ENCODE measurements around the gene CD44.

Gene CD44

DNA sequence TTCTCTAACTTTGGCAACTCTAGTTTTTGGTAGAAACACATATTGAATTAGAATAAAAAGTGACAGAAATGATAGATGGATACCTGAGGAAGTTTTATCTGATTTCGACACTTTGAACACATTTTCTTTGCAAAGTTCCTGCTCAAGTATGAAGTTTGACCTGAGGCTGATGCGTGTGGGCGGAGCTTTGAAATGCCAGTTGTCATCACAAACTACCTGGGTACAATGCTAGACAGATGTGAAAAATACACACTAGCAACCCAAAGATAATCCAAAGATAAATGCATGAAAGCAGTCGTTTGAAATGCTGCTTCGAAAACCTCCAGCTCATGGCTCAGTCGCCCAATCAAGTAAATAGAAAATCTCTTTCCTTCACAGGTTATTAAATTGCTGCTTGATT is 54.8 kb downstream of the CD44 start:
- no peak for DNase-seq (ENCODE audit: low read depth)
- TF ChIP-seq, protein P1, sequence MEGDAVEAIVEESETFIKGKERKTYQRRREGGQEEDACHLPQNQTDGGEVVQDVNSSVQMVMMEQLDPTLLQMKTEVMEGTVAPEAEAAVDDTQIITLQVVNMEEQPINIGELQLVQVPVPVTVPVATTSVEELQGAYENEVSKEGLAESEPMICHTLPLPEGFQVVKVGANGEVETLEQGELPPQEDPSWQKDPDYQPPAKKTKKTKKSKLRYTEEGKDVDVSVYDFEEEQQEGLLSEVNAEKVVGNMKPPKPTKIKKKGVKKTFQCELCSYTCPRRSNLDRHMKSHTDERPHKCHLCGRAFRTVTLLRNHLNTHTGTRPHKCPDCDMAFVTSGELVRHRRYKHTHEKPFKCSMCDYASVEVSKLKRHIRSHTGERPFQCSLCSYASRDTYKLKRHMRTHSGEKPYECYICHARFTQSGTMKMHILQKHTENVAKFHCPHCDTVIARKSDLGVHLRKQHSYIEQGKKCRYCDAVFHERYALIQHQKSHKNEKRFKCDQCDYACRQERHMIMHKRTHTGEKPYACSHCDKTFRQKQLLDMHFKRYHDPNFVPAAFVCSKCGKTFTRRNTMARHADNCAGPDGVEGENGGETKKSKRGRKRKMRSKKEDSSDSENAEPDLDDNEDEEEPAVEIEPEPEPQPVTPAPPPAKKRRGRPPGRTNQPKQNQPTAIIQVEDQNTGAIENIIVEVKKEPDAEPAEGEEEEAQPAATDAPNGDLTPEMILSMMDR (IDR thresholded peaks at IDR 0.05; ENCODE audit: control insufficient read depth, extremely low read depth, insufficient read depth), result no peak
- no peak overlapping the region for H3K4me3 ChIP-seq (ENCODE audit: low read depth, low read length)

DNA sequence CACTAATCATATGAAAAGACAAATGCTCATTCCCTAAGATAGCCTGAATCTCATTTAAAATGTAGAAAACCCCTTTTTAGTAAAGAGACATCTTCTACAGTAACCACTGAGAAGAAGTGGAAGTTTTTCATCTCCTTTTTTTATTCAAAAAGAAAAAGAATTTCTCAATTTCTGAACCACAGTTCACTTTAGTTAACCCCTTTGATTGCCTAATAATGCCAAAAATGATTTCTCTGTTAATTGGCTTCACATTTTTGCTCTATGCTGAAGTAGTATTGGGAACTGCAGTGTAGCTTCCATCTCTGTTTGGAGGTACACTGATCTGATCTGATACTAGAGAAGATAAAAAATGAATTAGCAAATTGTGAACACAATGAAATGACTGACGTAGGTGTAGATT is 58.3 kb downstream of the CD44 start:
- TF ChIP-seq, protein P1 (IDR thresholded peaks at IDR 0.05; ENCODE audit: control insufficient read depth, extremely low read depth, insufficient read depth), result no peak
- H3K4me3 ChIP-seq (ENCODE audit: low read depth, low read length), result no peak overlapping the region
- DNase-seq (ENCODE audit: low read depth), result no peak

DNA sequence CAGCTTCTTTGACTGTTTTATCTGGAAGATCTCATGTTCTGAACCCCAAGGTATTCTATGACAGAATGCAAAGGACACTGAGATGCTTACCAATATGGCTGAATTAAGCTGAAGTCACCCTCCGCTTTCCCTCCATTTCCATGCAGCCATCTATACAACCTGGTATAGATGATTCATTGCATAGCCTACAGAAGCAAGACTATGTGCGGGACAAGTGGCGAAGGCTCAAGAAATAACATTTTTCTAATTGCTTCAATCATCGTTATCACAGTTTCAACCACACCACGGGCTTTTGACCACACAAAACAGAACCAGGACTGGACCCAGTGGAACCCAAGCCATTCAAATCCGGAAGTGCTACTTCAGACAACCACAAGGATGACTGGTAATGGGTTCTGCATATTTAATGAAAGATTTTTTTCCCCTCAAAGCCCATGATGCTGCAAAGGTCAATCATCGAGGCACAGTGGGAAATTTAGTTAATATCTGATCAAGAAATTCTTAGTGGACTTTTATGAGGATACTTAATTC is 61.9 kb downstream of the CD44 start:
- H3K4me3 ChIP-seq (ENCODE audit: low read depth, low read length), result no peak overlapping the region
- DNase-seq (ENCODE audit: low read depth), result no peak
- TF ChIP-seq, protein P1 (IDR thresholded peaks at IDR 0.05; ENCODE audit: control insufficient read depth, extremely low read depth, insufficient read depth), result no peak

DNA sequence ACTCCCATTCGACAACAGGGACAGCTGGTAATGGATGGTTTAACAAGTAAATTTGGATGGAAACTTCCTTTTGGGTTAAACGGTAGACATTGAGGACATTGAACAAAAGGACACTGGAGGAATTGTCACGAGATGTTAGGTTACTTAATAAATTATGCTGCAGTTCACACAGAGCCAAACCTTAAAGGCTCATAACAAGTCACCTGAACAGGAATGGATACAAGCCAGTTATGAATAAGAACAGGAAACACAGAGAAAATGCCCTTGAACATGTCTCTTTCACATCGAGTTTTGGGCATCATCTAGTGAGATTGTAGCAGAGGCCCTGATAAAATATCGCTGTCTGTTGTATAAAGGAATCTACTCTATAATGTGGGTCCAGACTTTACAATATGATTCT is 65.6 kb downstream of the CD44 start:
- TF ChIP-seq, protein P1 (IDR thresholded peaks at IDR 0.05; ENCODE audit: control insufficient read depth, extremely low read depth, insufficient read depth), result no peak
- no peak overlapping the region for H3K4me3 ChIP-seq (ENCODE audit: low read depth, low read length)
- no peak for DNase-seq (ENCODE audit: low read depth)

DNA sequence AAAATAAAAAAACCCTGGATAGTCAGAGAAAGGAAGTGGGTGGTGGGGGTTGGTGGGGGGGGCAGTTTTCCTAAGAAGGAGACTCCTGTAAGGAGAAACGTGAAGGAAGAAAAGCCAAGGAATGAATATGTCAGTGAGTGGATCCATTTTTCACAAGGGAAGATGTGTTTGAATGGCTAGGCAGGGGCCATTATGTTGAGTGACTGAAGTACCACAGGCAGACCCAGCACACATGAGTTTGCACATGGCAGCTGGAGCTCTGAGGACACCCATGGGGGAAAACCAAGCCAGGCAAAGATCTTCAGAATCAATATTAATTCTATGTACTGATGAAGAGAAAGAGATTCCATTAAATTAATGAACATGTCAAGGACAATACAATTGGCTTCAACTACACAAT is 67.6 kb downstream of the CD44 start:
- no peak for DNase-seq (ENCODE audit: low read depth)
- H3K4me3 ChIP-seq (ENCODE audit: low read depth, low read length), result no peak overlapping the region
- TF ChIP-seq, protein P1 (IDR thresholded peaks at IDR 0.05; ENCODE audit: control insufficient read depth, extremely low read depth, insufficient read depth), result no peak

DNA sequence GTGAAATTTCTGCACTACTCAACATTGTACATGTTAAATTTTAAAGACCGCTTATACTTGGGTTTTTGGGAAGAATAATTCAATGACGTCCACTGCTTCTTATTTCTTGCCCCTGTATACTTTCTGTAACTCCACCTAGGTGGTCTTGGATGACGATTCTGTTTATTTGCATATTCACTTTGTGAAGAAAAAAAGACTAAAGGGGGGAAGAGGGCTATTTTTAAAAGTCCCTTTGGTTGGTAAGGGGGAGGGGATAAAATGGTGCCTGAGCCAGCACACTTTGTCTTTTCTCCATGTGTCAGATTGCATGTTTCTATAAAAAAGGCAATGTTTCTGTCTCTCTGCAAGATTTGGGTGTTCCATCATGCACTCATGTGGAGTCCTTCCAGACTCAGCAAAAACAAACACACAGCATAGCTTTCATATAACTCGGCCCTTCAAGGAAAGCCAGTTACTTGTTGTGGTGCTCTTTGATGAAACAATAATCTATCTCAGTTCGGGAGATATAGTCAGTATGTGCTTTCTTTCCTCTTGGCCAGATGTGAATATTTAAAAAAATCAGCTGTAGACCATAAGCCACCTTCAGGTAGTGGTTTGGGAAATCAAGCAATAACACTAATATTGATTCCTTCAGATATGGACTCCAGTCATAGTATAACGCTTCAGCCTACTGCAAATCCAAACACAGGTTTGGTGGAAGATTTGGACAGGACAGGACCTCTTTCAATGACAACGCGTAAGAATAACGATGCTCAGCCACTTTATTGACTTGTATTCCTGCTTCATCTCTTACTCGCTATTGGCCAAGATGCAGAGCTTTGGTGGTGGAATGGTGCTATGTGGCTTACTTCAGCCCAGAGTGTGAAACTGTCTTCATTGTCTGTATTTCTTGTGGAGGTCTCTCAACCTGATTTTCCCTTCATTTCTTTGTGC is 68.8 kb downstream of the CD44 start:
- TF ChIP-seq, protein P1 (IDR thresholded peaks at IDR 0.05; ENCODE audit: control insufficient read depth, extremely low read depth, insufficient read depth), result no peak
- H3K4me3 ChIP-seq (ENCODE audit: low read depth, low read length), result no peak overlapping the region
- no peak for DNase-seq (ENCODE audit: low read depth)

Measured in LNCaP clone FGC (cell line).